ACC112 (cell line): ENCODE results near the gene TMEM200C.

Experiments used
- H2AFZ ChIP-seq: fragments of 200-600 bp; sonication (generic); one replicate; pipeline ENCODE4 v1.6.0; 2017; ENCODE audit warnings: antibody characterized with exemption, low read length; ENCODE audit not compliant: unreplicated experiment
- H3K27ac ChIP-seq: fragments of 200-600 bp; sonication (generic); 2 replicates; pipeline ENCODE4 v1.5.1; 2014; ENCODE audit warnings: low read depth, mild to moderate bottlenecking, antibody characterized with exemption, low read length, moderate library complexity
- H3K27me3 ChIP-seq: fragments of 200-600 bp; sonication (generic); 2 replicates; pipeline ENCODE4 v1.6.1; 2014; ENCODE audit warnings: mild to moderate bottlenecking, antibody characterized with exemption, low read length, moderate library complexity, mixed read lengths; ENCODE audit not compliant: insufficient read depth
- H3K36me3 ChIP-seq: fragments of 200-600 bp; sonication (generic); 2 replicates; pipeline ENCODE4 v1.6.1; 2016; ENCODE audit warnings: mild to moderate bottlenecking, antibody characterized with exemption, low read length, moderate library complexity, mixed read lengths; ENCODE audit not compliant: insufficient read depth
- H3K4me1 ChIP-seq: fragments of 200-600 bp; sonication (generic); one replicate; pipeline ENCODE4 v1.6.1; 2016; ENCODE audit warnings: low read length, mixed read lengths; ENCODE audit not compliant: insufficient read depth, unreplicated experiment, control insufficient read depth
- H3K4me3 ChIP-seq: fragments of 200-600 bp; sonication (generic); 2 replicates; pipeline ENCODE4 v1.5.1; 2014; ENCODE audit warnings: mild to moderate bottlenecking, low read depth, low read length
- H3K79me2 ChIP-seq: fragments of 200-600 bp; sonication (generic); one replicate; pipeline ENCODE4 v1.6.0; 2016; ENCODE audit warnings: low read length; ENCODE audit not compliant: control insufficient read depth, unreplicated experiment, insufficient read depth

Gene TMEM200C

GRCh38 chr18:5895299-5895875 is at the start of gene TMEM200C:
Gene TMEM200C (minus strand): TSS chr18:5895522. CDS start chr18:5892063, 3,459 bp downstream.
- Histone ChIP-seq H2AFZ (peak within 1 kb of the TSS; percentile 25), H3K4me1 (no peaks in the 10 kb centered on the region), H3K36me3 (no peaks in the 10 kb centered on the region), H3K4me3 (peak within 1 kb of the TSS; percentile 37; the same call in 1 of the 2 replicates), H3K27me3 (peaks cover 84% of the 10 kb centered on the region), H3K79me2 (no peaks in the 10 kb centered on the region), H3K27ac (no peak within 1 kb of the TSS)

- Histone ChIP-seq H3K79me2 (no peaks in the 10 kb centered on the region), H3K27me3 (peaks cover 16% of the 10 kb centered on the region; the same call in 1 of the 2 replicates), H3K4me1 (no peaks in the 10 kb centered on the region), H3K4me3 (no peak overlapping the region), H3K36me3 (no peaks in the 10 kb centered on the region), H2AFZ (no peak overlapping the region), H3K27ac (no peak overlapping the region)
These were observed 49.1 kb upstream of the TMEM200C start for GRCh38 chr18:5944448-5944847.

DNA sequence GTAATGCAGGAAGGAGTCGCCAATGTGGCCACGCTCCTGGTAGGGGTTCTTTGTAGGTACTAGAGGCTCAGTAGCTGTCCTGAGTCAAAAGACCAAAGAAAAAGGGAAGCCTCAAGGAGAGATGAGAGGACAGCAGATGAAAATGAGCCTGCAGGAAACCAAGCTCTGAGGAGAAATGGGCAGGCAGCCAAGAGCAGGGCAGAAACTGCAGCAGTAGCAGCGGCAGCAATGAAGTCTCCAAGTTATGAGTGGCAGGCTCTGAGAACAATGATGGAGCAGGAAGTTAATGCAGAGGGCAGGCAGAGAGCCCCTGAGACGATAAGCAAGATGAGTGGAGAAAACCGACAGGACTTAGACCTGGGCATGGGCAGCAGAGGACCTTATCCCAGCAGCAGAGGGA is 48.2 kb upstream of the TMEM200C start:
- Histone ChIP-seq H2AFZ (no peak overlapping the region), H3K79me2 (no peaks in the 10 kb centered on the region), H3K36me3 (no peaks in the 10 kb centered on the region), H3K27me3 (peaks cover 16% of the 10 kb centered on the region; the same call in 1 of the 2 replicates), H3K27ac (no peak overlapping the region), H3K4me1 (no peaks in the 10 kb centered on the region), H3K4me3 (no peak overlapping the region)

DNA sequence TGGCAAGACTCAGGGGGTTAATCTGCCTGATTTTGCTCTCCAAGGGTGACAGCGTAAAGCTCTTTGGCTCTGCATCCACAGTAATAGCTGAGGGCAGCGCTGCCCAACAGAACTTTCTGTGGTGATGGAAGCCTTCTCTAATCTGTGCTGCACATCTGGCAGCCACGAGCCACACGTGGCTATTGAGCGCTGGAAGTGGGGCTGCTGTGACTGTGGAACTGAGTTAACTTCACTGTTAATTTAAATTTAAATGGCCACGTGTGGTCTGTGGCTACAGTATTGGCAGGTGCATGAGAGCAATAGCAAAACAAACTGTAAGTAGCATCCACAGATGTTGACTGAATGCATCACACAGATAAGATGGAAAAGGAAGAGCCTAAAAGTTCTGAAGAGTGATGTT is 47.3 kb upstream of the TMEM200C start:
- Histone ChIP-seq H3K27ac (no peak overlapping the region), H3K4me1 (no peaks in the 10 kb centered on the region), H3K4me3 (no peak overlapping the region), H2AFZ (no peak overlapping the region), H3K27me3 (peaks cover 14% of the 10 kb centered on the region; the same call in 1 of the 2 replicates), H3K36me3 (no peaks in the 10 kb centered on the region), H3K79me2 (no peaks in the 10 kb centered on the region)

DNA sequence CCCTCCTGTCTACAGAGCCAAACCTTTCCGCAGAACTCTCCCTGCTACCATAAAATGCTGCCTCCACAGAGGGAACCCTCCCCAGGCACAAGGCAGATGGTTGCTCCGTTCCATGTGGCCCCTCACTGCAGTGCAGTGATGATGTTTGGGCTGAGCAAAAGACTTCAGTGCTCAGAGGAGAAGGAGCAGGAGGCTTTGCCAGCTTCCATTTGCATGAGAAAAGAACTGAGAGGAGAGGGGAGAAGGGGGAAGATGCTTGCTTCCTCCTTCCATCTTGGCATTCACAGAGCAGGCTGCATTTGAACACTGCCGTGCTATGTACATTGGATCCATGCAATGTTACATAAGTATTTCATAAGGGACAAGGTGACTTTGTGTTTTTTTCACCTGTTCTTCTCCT is 46.6 kb upstream of the TMEM200C start:
- Histone ChIP-seq H3K36me3 (no peaks in the 10 kb centered on the region), H3K4me1 (no peaks in the 10 kb centered on the region), H2AFZ (no peak overlapping the region), H3K27me3 (peaks cover 11% of the 10 kb centered on the region; the same call in 1 of the 2 replicates), H3K27ac (no peak overlapping the region), H3K79me2 (no peaks in the 10 kb centered on the region), H3K4me3 (no peak overlapping the region)

- Histone ChIP-seq H3K36me3 (no peaks in the 10 kb centered on the region), H2AFZ (no peak overlapping the region), H3K79me2 (no peaks in the 10 kb centered on the region), H3K27me3 (peaks cover 17% of the 10 kb centered on the region; the same call in 1 of the 2 replicates), H3K4me1 (no peaks in the 10 kb centered on the region), H3K27ac (no peak overlapping the region), H3K4me3 (no peak overlapping the region)
These were observed 44.7 kb upstream of the TMEM200C start for GRCh38 chr18:5939801-5940667.

GRCh38 chr18:5937795-5938194 is 42.5 kb upstream of the TMEM200C start:
- H2AFZ ChIP-seq = no peak overlapping the region
- no peaks in the 10 kb centered on the region for H3K79me2 ChIP-seq
- no peak overlapping the region for H3K27ac ChIP-seq

GRCh38 chr18:5937121-5937520 is 41.8 kb upstream of the TMEM200C start:
- no peaks in the 10 kb centered on the region for H3K36me3 ChIP-seq
- peaks cover 19% of the 10 kb centered on the region for H3K27me3 ChIP-seq
- H2AFZ ChIP-seq = no peak overlapping the region
- no peak overlapping the region for H3K4me3 ChIP-seq
- H3K79me2 ChIP-seq = no peaks in the 10 kb centered on the region
- no peak overlapping the region for H3K27ac ChIP-seq
- H3K4me1 ChIP-seq = no peaks in the 10 kb centered on the region

More at GRCh38 chr18:5937795-5938194, 42.5 kb upstream of the TMEM200C start:
- H3K27me3 ChIP-seq = peaks cover 17% of the 10 kb centered on the region
- H3K4me3 ChIP-seq = no peak overlapping the region
- H3K36me3 ChIP-seq = no peaks in the 10 kb centered on the region
- H3K4me1 ChIP-seq = no peaks in the 10 kb centered on the region

DNA sequence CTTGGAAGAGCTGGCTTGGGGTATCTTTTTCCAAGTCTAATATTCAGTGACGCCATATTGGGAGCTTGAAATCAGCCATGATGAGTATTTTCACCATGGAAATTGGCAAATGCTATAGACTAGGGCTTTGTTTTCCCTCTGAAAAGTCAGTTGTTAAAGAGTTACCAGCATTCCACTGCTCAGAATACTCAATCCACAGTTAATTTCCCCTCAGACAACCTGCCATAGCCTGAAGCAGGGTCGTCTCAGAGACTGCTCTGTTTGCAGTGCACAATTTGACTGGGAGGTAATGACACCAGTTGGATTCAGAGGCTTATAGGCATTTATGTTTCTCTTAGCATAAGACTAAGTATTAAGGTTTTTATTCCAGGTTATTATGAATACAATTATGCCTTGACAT is 35.5 kb upstream of the TMEM200C start:
- Histone ChIP-seq H3K27me3 (peaks cover 23% of the 10 kb centered on the region), H3K4me1 (no peaks in the 10 kb centered on the region), H3K4me3 (no peak overlapping the region), H3K36me3 (no peaks in the 10 kb centered on the region), H3K27ac (no peak overlapping the region), H2AFZ (no peak overlapping the region), H3K79me2 (no peaks in the 10 kb centered on the region)

- H3K79me2 ChIP-seq = no peaks in the 10 kb centered on the region
- H2AFZ ChIP-seq = no peak overlapping the region
- no peaks in the 10 kb centered on the region for H3K4me1 ChIP-seq
- peaks cover 20% of the 10 kb centered on the region; the same call in 1 of the 2 replicates for H3K27me3 ChIP-seq
- H3K27ac ChIP-seq = no peak overlapping the region
- H3K4me3 ChIP-seq = no peak overlapping the region
- no peaks in the 10 kb centered on the region for H3K36me3 ChIP-seq
These were observed 23.0 kb upstream of the TMEM200C start for GRCh38 chr18:5918205-5918858.
